HG02840 (cell line): ENCODE data around the gene SPATA31A1.
"Not testable (repeated sequence)": the region's sequence is repeated elsewhere in the genome, so short reads cannot be mapped to it uniquely, and the experiment has no call there.

Source experiments
- ATAC-seq: cut with Tn5 transposase; IDR thresholded peaks from one replicate; pipeline ENCODE4 v1.9.1; 2021; ENCODE audit warnings: mild to moderate bottlenecking, moderate library complexity, moderate number of reproducible peaks; ENCODE audit not compliant: unreplicated experiment, low FRiP score

The SPATA31A1 gene

GRCh38 chr9:39355369-39355768 lies at the start of gene SPATA31A1:
Gene SPATA31A1, plus strand, starts transcription at chr9:39355669. Its CDS starts 62 bp downstream, at chr9:39355731.
- ATAC-seq: not testable (repeated sequence)

GRCh38 chr9:39407261-39408204 lies 52.1 kb downstream of the SPATA31A1 start:
- ATAC-seq: not testable (repeated sequence)

GRCh38 chr9:39411254-39411940 lies 55.9 kb downstream of the SPATA31A1 start:
- not testable (repeated sequence) for ATAC-seq
